Left ventricle myocardium inferior (tissue), 1 donor: ENCODE data around the gene NEUROD2. TPM values are rescaled to one million over a fixed set of nuclear protein-coding genes. Genes with fewer than 3 reads are reported as not detected.

Experiments used
- DNase-seq: peaks from one replicate; pipeline ENCODE4 v3.0.0-alpha.2; 2020
- H3K27ac ChIP-seq: fragments of 200-600 bp; replicated peaks from 2 replicates; pipeline ENCODE4 v1.8.0; 2021
- H3K27me3 ChIP-seq: fragments of 200-600 bp; 2 replicates; pipeline ENCODE4 v1.8.0; 2021; ENCODE audit warnings: low read depth
- H3K36me3 ChIP-seq: fragments of 200-600 bp; 2 replicates; pipeline ENCODE4 v1.8.0; 2021
- H3K4me1 ChIP-seq: fragments of 200-600 bp; 2 replicates; pipeline ENCODE4 v1.8.0; 2021
- H3K4me3 ChIP-seq: fragments of 200-600 bp; 2 replicates; pipeline ENCODE4 v1.8.0; 2021; ENCODE audit warnings: mild to moderate bottlenecking, moderate library complexity
- H3K9me3 ChIP-seq: fragments of 200-600 bp; replicated peaks from 2 replicates; pipeline ENCODE4 v1.8.0; 2021
- CTCF ChIP-seq: fragments of 200-600 bp; IDR thresholded peaks from 2 replicates; pipeline ENCODE4 v1.8.0; 2021; ENCODE audit warnings: antibody characterized with exemption, mild to moderate bottlenecking, borderline replicate concordance
- intact Hi-C: fragments of 100-400 bp; cut with micrococcal nuclease; formaldehyde crosslinking; loops from one replicate; pipeline ENCODE4 v1.11.0; 2022
- total RNA-seq: library from RNA; stranded (reverse); fragmentation: NEBNext Ultra II Directional; extraction: Animal tissue kit (Norgen Biotek cat#: 25700); gene quantifications from one replicate; pipeline ENCODE4 v1.2.1, GENCODE V29; 2021
- donor health status: DM: no; HTN: yes; CAD: no; lungs with severe emphysema.

Gene NEUROD2
- total RNA-seq, 1 donor from 2014 or later, result not detected

- no peak overlapping the region for H3K27ac ChIP-seq
- no peak for TF ChIP-seq CTCF
- no peak for DNase-seq
- H3K4me3 ChIP-seq, result peak overlapping the region; percentile 46
- H3K9me3 ChIP-seq, result no peaks in the 10 kb centered on the region
- H3K27me3 ChIP-seq, result peaks cover 100% of the 10 kb centered on the region
- H3K36me3 ChIP-seq, result no peaks in the 10 kb centered on the region
- peaks cover 40% of the 10 kb centered on the region for H3K4me1 ChIP-seq
- intact Hi-C loops, result no loop called here
Measured at GRCh38 chr17:39599665-39600231, 8.0 kb downstream of the NEUROD2 start.

- DNase-seq, result no peak
- intact Hi-C loops, result no loop called here
- peaks cover 34% of the 10 kb centered on the region for H3K4me1 ChIP-seq
- peak overlapping the region; percentile 46 for H3K4me3 ChIP-seq
- H3K27me3 ChIP-seq, result peaks cover 100% of the 10 kb centered on the region
- no peaks in the 10 kb centered on the region for H3K36me3 ChIP-seq
- H3K27ac ChIP-seq, result no peak overlapping the region
- no peak for TF ChIP-seq CTCF
- no peaks in the 10 kb centered on the region for H3K9me3 ChIP-seq
Measured at GRCh38 chr17:39599004-39599664, 8.6 kb downstream of the NEUROD2 start.

GRCh38 chr17:39598630-39599003, 9.1 kb downstream of the NEUROD2 start:
- Histone ChIP-seq H3K4me3 (peak overlapping the region; percentile 46), H3K27me3 (peaks cover 100% of the 10 kb centered on the region), H3K36me3 (no peaks in the 10 kb centered on the region), H3K9me3 (no peaks in the 10 kb centered on the region), H3K4me1 (peaks cover 33% of the 10 kb centered on the region), H3K27ac (no peak overlapping the region)
- DNase-seq, result no peak
- intact Hi-C loops, result no loop called here
- no peak for TF ChIP-seq CTCF

GRCh38 chr17:39598047-39598481, 9.7 kb downstream of the NEUROD2 start:
- Histone ChIP-seq H3K27ac (no peak overlapping the region), H3K27me3 (peaks cover 100% of the 10 kb centered on the region), H3K4me3 (no peak overlapping the region), H3K36me3 (no peaks in the 10 kb centered on the region), H3K4me1 (peaks cover 33% of the 10 kb centered on the region), H3K9me3 (no peaks in the 10 kb centered on the region)
- DNase-seq, result no peak
- no peak for TF ChIP-seq CTCF
- intact Hi-C loops, result no loop called here

GRCh38 chr17:39597372-39598046, 10.2 kb downstream of the NEUROD2 start:
- H3K27ac ChIP-seq, result no peak overlapping the region
- intact Hi-C loops, result no loop called here
- H3K9me3 ChIP-seq, result no peaks in the 10 kb centered on the region
- no peak for TF ChIP-seq CTCF
- H3K4me1 ChIP-seq, result peaks cover 33% of the 10 kb centered on the region
- H3K36me3 ChIP-seq, result no peaks in the 10 kb centered on the region
- H3K27me3 ChIP-seq, result peaks cover 100% of the 10 kb centered on the region
- no peak overlapping the region for H3K4me3 ChIP-seq
- DNase-seq, result no peak
